Measurements from ENCODE around the gene ABR. TPM values are rescaled to one million over a fixed set of nuclear protein-coding genes. Genes with fewer than 3 reads are reported as not detected.

Gene ABR
- total and polyA plus RNA-seq, 2 of the 8 experiments (the other 6 are each of a cell fraction or from before 2014, with no cell fraction given): 44.8 to 47.2 TPM

DNA sequence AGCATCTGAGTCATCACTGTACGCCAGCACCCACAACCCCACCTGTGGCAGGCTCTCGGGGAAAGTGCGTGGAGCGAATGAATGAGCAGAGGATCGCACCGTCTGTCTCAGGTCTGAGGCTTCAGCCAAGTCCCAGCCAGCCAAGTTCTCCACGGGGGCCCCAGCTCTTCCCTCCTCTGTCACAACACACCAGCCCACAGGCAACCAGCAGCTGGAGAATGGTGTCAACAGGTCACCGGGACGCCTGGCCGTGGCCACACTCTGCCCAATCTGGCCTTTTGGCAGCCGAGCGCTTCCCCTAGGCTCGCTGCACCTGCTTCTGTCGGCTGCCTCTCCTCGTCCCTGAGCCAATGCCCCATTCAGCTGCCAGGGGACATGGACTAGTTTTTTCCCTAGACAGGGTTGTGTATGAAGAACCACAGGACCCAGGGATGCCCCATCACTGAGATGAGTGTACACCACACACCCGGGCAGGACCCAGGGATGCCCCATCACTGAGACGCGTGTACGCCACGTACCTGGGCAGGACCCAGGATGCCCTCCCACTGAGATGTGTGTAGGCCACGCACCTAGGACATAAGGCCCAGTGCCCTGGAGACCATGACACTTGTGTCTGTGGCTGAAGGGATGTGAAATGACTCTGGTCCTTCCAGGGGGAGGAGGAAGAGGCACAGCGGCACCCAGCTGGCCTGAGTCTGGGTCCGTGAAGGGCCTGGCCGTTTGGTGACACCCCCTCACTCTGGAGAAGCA, 52.8 kb downstream of the ABR start:
- Histone ChIP-seq H2BK120ac (replicated peaks; ENCODE audit: low read depth, low read length) (no peak overlapping the region), H3K36me3 (ENCODE audit: control insufficient read depth in 2 of 4, insufficient read depth in 4 of 4, low read length in 3 of 4) (no peaks in the 10 kb centered on the region), H2AFZ (ENCODE audit: low read length) (no peak overlapping the region), H3K4me2 (ENCODE audit: insufficient read depth in 1 of 2, low read depth in 2 of 2, low read length in 2 of 2) (no peak overlapping the region), H3K4me3 (ENCODE audit: extremely low read depth in 1 of 4, insufficient read depth in 2 of 4, low read depth in 3 of 4, low read length in 4 of 4) (no peak overlapping the region), H4K8ac (ENCODE audit: extremely low read depth, insufficient read depth, low read length) (no peak overlapping the region), H2BK15ac (ENCODE audit: low read length) (no peak overlapping the region), H3K23ac (ENCODE audit: insufficient read length) (no peak overlapping the region), H2BK5ac (ENCODE audit: low read depth, low read length) (peak overlapping the region; percentile 24; the same call in 1 of the 2 replicates), H3K4ac (replicated peaks; ENCODE audit: insufficient read length, low read depth, low read length) (no peak overlapping the region), H3K27ac (ENCODE audit: low read depth, low read length) (no peak overlapping the region), H3K27me3 (replicated peaks in 1 of 4; ENCODE audit: control insufficient read depth in 3 of 4, extremely low read depth in 1 of 4, insufficient read depth in 3 of 4, low read length in 3 of 4) (peaks cover 0 to 2% (median 0%) of the 10 kb centered on the region in 4 experiments; a peak in 1 of 7 replicates), H4K91ac (replicated peaks; ENCODE audit: insufficient read length, low read length) (no peak overlapping the region), H3K79me2 (ENCODE audit: control insufficient read depth in 1 of 2, insufficient read depth in 2 of 2, low read length in 2 of 2) (no peaks in the 10 kb centered on the region), H3K9ac (replicated peaks in 1 of 4; ENCODE audit: extremely low read depth in 1 of 4, low read depth in 3 of 4, low read length in 3 of 4) (no peak overlapping the region), H3K14ac (ENCODE audit: insufficient read length) (no peak overlapping the region), H3K79me1 (ENCODE audit: low read depth, low read length) (0 out of 2 replicates have a peak, but pooled peaks cover 2% of the 10 kb centered on the region), H2AK5ac (ENCODE audit: low read depth, low read length) (0 out of 2 replicates have a peak overlapping the region, but pooled peaks have one; percentile 39), H3K18ac (ENCODE audit: extremely low read depth, low read length) (no peak overlapping the region; the same call in 1 of the 2 replicates), H3K23me2 (ENCODE audit: low read depth, low read length) (no peaks in the 10 kb centered on the region), H4K20me1 (replicated peaks in 1 of 2; ENCODE audit: control insufficient read depth in 1 of 2, insufficient read depth in 2 of 2, low read length in 2 of 2) (peaks cover 3 to 4% of the 10 kb centered on the region in 2 experiments), H3K56ac (replicated peaks; ENCODE audit: insufficient read length, low read depth, low read length) (no peak overlapping the region), H3K4me1 (replicated peaks in 1 of 4; ENCODE audit: control insufficient read depth in 3 of 4, insufficient read depth in 4 of 4, low read length in 3 of 4) (peaks cover 0 to 7% (median 4%) of the 10 kb centered on the region in 4 experiments; a peak in 5 of 7 replicates), H2BK20ac (ENCODE audit: low read length) (no peak overlapping the region), H2BK12ac (ENCODE audit: low read depth, low read length) (no peak overlapping the region), H3K9me3 (ENCODE audit: insufficient read depth in 2 of 2, low read depth in 1 of 2, low read length in 1 of 2) (no peaks in the 10 kb centered on the region; a peak in 1 of 4 replicates), H4K5ac (ENCODE audit: insufficient read length, low read depth, low read length) (no peak overlapping the region)
- FAIRE-seq (no peak), DNase-seq (ENCODE audit: low read depth in 1 of 2, low spot score in 2 of 2) (no peak)
- WGBS, 2 experiments (ENCODE audit: extremely low coverage in 1 of 2, insufficient coverage in 1 of 2, insufficient read length in 1 of 2, insufficient replicate concordance in 2 of 2, low coverage in 1 of 2, low lambda C conversion rate in 2 of 2, missing lambda C conversion rate in 1 of 2): 90% methylated on average over 24 of the region's 24 CpGs; no CpG with 5 or more reads in 1 of the 2 experiments
- CTCF ChIA-PET (ENCODE audit: partially characterized antibody): interaction anchor here (0.5 to 8.5 kb wide), 5 partner anchors 10 to 55 kb away, joined by 3 to 178 read pairs (median 4); no protein-coding TSS in a partner anchor
- POLR2A ChIA-PET (ENCODE audit: partially characterized antibody): interaction anchor here (1.1 kb wide), 1 partner anchor 12 kb away, joined by 3 read pairs; no protein-coding TSS in a partner anchor
